Measurements from ENCODE around the gene ASIC4. TPM values are rescaled to one million over a fixed set of nuclear protein-coding genes. Genes with fewer than 3 reads are reported as not detected.

ASIC4 gene
- total RNA-seq, 1 donor from 2014 or later = 0.15 TPM

- DNase-seq (ENCODE audit: low spot score) = no peak
- Mint-ChIP-seq H3K27ac (ENCODE audit: unreplicated experiment) (peak overlapping the region; percentile 36), H3K4me3 (ENCODE audit: unreplicated experiment) (no peak overlapping the region), H3K4me1 (ENCODE audit: low read depth) (peaks cover 54% of the 10 kb centered on the region), H3K27me3 (ENCODE audit: low read depth) (no peaks in the 10 kb centered on the region), H3K9me3 (ENCODE audit: low read depth) (no peaks in the 10 kb centered on the region), H3K36me3 (ENCODE audit: low read depth) (peaks cover 8% of the 10 kb centered on the region)
- no peak for TF ChIP-seq CTCF (IDR thresholded peaks at IDR 0.05)
These were observed 17.9 kb upstream of the ASIC4 start for GRCh38 chr2:219496247-219496824.

- peak overlapping the region; percentile 88 for H3K4me3 Mint-ChIP-seq (ENCODE audit: unreplicated experiment)
- peaks cover 6% of the 10 kb centered on the region for H3K36me3 Mint-ChIP-seq (ENCODE audit: low read depth)
- no peak for DNase-seq (ENCODE audit: low spot score)
- TF ChIP-seq CTCF (IDR thresholded peaks at IDR 0.05) = no peak
- H3K9me3 Mint-ChIP-seq (ENCODE audit: low read depth) = no peaks in the 10 kb centered on the region
- H3K4me1 Mint-ChIP-seq (ENCODE audit: low read depth) = peaks cover 56% of the 10 kb centered on the region
- no peak overlapping the region for H3K27ac Mint-ChIP-seq (ENCODE audit: unreplicated experiment)
- H3K27me3 Mint-ChIP-seq (ENCODE audit: low read depth) = no peaks in the 10 kb centered on the region
These were observed 17.3 kb upstream of the ASIC4 start for GRCh38 chr2:219496825-219497494.

GRCh38 chr2:219497495-219498279 lies 16.6 kb upstream of the ASIC4 start:
- Mint-ChIP-seq H3K27me3 (ENCODE audit: low read depth) (no peaks in the 10 kb centered on the region), H3K4me3 (ENCODE audit: unreplicated experiment) (peak overlapping the region; percentile 88), H3K9me3 (ENCODE audit: low read depth) (no peaks in the 10 kb centered on the region), H3K4me1 (ENCODE audit: low read depth) (peaks cover 56% of the 10 kb centered on the region), H3K27ac (ENCODE audit: unreplicated experiment) (peak overlapping the region; percentile 99), H3K36me3 (ENCODE audit: low read depth) (peaks cover 3% of the 10 kb centered on the region)
- no peak for TF ChIP-seq CTCF (IDR thresholded peaks at IDR 0.05)
- no peak for DNase-seq (ENCODE audit: low spot score)

- TF ChIP-seq CTCF (IDR thresholded peaks at IDR 0.05) = no peak
These were observed 15.8 kb upstream of the ASIC4 start, which contains the start of gene GMPPA for GRCh38 chr2:219498280-219499057. Gene GMPPA (plus strand): TSS chr2:219498891. CDS start chr2:219499976, 1,085 bp downstream.

GRCh38 chr2:219499058-219499307 lies 15.3 kb upstream of the ASIC4 start:
- no peak for DNase-seq (ENCODE audit: low spot score)
- H3K4me1 Mint-ChIP-seq (ENCODE audit: low read depth) = peaks cover 56% of the 10 kb centered on the region
- peak overlapping the region; percentile 88 for H3K4me3 Mint-ChIP-seq (ENCODE audit: unreplicated experiment)
- peak overlapping the region; percentile 99 for H3K27ac Mint-ChIP-seq (ENCODE audit: unreplicated experiment)
- no peak for TF ChIP-seq CTCF (IDR thresholded peaks at IDR 0.05)
- H3K36me3 Mint-ChIP-seq (ENCODE audit: low read depth) = peaks cover 5% of the 10 kb centered on the region
- no peaks in the 10 kb centered on the region for H3K9me3 Mint-ChIP-seq (ENCODE audit: low read depth)
- no peaks in the 10 kb centered on the region for H3K27me3 Mint-ChIP-seq (ENCODE audit: low read depth)

More at GRCh38 chr2:219498280-219499057, 15.8 kb upstream of the ASIC4 start, which contains the start of gene GMPPA:
- peaks cover 56% of the 10 kb centered on the region for H3K4me1 Mint-ChIP-seq (ENCODE audit: low read depth)
- DNase-seq (ENCODE audit: low spot score) = peak; percentile 98
- H3K36me3 Mint-ChIP-seq (ENCODE audit: low read depth) = peaks cover 1% of the 10 kb centered on the region
- H3K4me3 Mint-ChIP-seq (ENCODE audit: unreplicated experiment) = peak within 1 kb of the TSS; percentile 88
- H3K27me3 Mint-ChIP-seq (ENCODE audit: low read depth) = no peaks in the 10 kb centered on the region
- H3K9me3 Mint-ChIP-seq (ENCODE audit: low read depth) = no peaks in the 10 kb centered on the region
- H3K27ac Mint-ChIP-seq (ENCODE audit: unreplicated experiment) = peak within 1 kb of the TSS; percentile 99

Data from chondrocyte (in vitro differentiated cells).